H1 (cell line): Measurements from ENCODE around the gene NOX5. TPM values are rescaled to one million over a fixed set of nuclear protein-coding genes. Genes with fewer than 3 reads are reported as not detected.

ENCODE experiments used
- CTCF ChIA-PET: fragments of 300-600 bp; sonication (Branson Sonifier 250); formaldehyde crosslinking; loops from one replicate; lab custom pipeline; 2021; ENCODE audit not compliant: partially characterized antibody; lab: Charles Lee
- POLR2A ChIA-PET: fragments of 300-600 bp; sonication (Branson Sonifier 250); formaldehyde crosslinking; loops from one replicate; lab custom pipeline; 2021; ENCODE audit warnings: inconsistent platforms; ENCODE audit not compliant: partially characterized antibody; lab: Charles Lee
- DNase-seq, 2 experiments: peaks; one replicate each; pipeline versions ENCODE4 v3.0.0 to v3.0.0-alpha.2; 2010 to 2022; ENCODE audit warnings: low spot score in 2 of 2, low read depth in 1 of 2, mixed read lengths in 1 of 2
- FAIRE-seq: peaks from 2 replicates; lab custom pipeline; 2011; peaks lifted over from hg19 to GRCh38; lab: Jason Lieb, UNC
- H2AFZ ChIP-seq: 2 replicates; pipeline ENCODE4 v1.8.1; 2012; ENCODE audit warnings: low read length, inconsistent platforms
- H2AK5ac ChIP-seq: 2 replicates; pipeline ENCODE4 v1.6.1; 2013; ENCODE audit warnings: low read depth, low read length
- H2BK120ac ChIP-seq: replicated peaks from 2 replicates; pipeline ENCODE3; 2013; ENCODE audit warnings: low read depth, low read length, inconsistent platforms
- H2BK12ac ChIP-seq: 2 replicates; pipeline ENCODE4 v1.6.1; 2013; ENCODE audit warnings: low read depth, low read length
- H2BK15ac ChIP-seq: 2 replicates; pipeline ENCODE4 v1.6.1; 2013; ENCODE audit warnings: low read length
- H2BK20ac ChIP-seq: 2 replicates; pipeline ENCODE4 v1.6.1; 2013; ENCODE audit warnings: low read length
- H2BK5ac ChIP-seq: 2 replicates; pipeline ENCODE4 v1.6.1; 2013; ENCODE audit warnings: low read depth, low read length
- H3K14ac ChIP-seq: 2 replicates; pipeline ENCODE4 v1.6.1; 2013; ENCODE audit warnings: inconsistent platforms; ENCODE audit not compliant: insufficient read length
- H3K18ac ChIP-seq: 2 replicates; pipeline ENCODE4 v1.6.1; 2013; ENCODE audit warnings: low read length; ENCODE audit errors: extremely low read depth
- H3K23ac ChIP-seq: 2 replicates; pipeline ENCODE4 v1.6.1; 2013; ENCODE audit warnings: inconsistent platforms; ENCODE audit not compliant: insufficient read length
- H3K23me2 ChIP-seq: 2 replicates; pipeline ENCODE4 v1.6.1; 2013; ENCODE audit warnings: low read depth, low read length
- H3K27ac ChIP-seq: 2 replicates; pipeline ENCODE4 v1.6.1; 2011; ENCODE audit warnings: low read depth, low read length, inconsistent platforms
- H3K27me3 ChIP-seq, 4 experiments: replicated peaks in 1 of 4; 1 replicate in 1 of 4; 2 replicates in 3 of 4; pipeline versions ENCODE4 v1.6.1 to v1.8.1; 2011 to 2013; ENCODE audit warnings: low read length in 3 of 4, mild to moderate bottlenecking in 3 of 4, inconsistent platforms in 2 of 4, mixed read lengths in 2 of 4, moderate library complexity in 1 of 4; ENCODE audit not compliant: control insufficient read depth in 3 of 4, insufficient read depth in 3 of 4; ENCODE audit errors: extremely low read depth in 1 of 4
- H3K36me3 ChIP-seq, 4 experiments: 2 replicates each; pipeline versions ENCODE4 v1.6.1 to v1.8.1; 2011 to 2013; ENCODE audit warnings: mild to moderate bottlenecking in 4 of 4, low read length in 3 of 4, moderate library complexity in 2 of 4, control low read depth in 1 of 4, inconsistent platforms in 1 of 4; ENCODE audit not compliant: insufficient read depth in 4 of 4, control insufficient read depth in 2 of 4
- H3K4ac ChIP-seq: replicated peaks from 2 replicates; pipeline ENCODE3; 2013; ENCODE audit warnings: low read length, low read depth, mixed read lengths, inconsistent platforms; ENCODE audit not compliant: insufficient read length
- H3K4me1 ChIP-seq, 4 experiments: replicated peaks in 1 of 4; 1 replicate in 1 of 4; 2 replicates in 3 of 4; pipeline versions ENCODE4 v1.6.1 to v1.8.1; 2011 to 2013; ENCODE audit warnings: low read length in 3 of 4, inconsistent platforms in 2 of 4, mixed read lengths in 1 of 4; ENCODE audit not compliant: insufficient read depth in 4 of 4, control insufficient read depth in 3 of 4
- H3K4me2 ChIP-seq, 2 experiments: 2 replicates each; pipeline versions ENCODE4 v1.6.1 to v1.8.1; 2011 to 2013; ENCODE audit warnings: low read depth in 2 of 2, low read length in 2 of 2, control low read depth in 1 of 2, inconsistent platforms in 1 of 2, mild to moderate bottlenecking in 1 of 2; ENCODE audit not compliant: insufficient read depth in 1 of 2
- H3K4me3 ChIP-seq, 4 experiments: fragments of 200-600, 300-600 bp in 1 of 4; sonication (generic), shearing (Covaris generic), sonication (Bioruptor Twin) in 1 of 4; 2 replicates each; pipeline versions ENCODE4 v1.5.1 to v1.8.1; 2011 to 2016; ENCODE audit warnings: low read length in 4 of 4, low read depth in 3 of 4, control low read depth in 2 of 4, inconsistent platforms in 2 of 4, mild to moderate bottlenecking in 2 of 4, mixed read lengths in 1 of 4, moderate library complexity in 1 of 4; ENCODE audit not compliant: insufficient read depth in 2 of 4; ENCODE audit errors: extremely low read depth in 1 of 4
- H3K56ac ChIP-seq: replicated peaks from 2 replicates; pipeline ENCODE3; 2013; ENCODE audit warnings: low read depth, mild to moderate bottlenecking, mixed read lengths, low read length, inconsistent platforms; ENCODE audit not compliant: insufficient read length
- H3K79me1 ChIP-seq: 2 replicates; pipeline ENCODE4 v1.6.1; 2013; ENCODE audit warnings: low read depth, low read length, control low read depth
- H3K79me2 ChIP-seq, 2 experiments: 2 replicates each; pipeline versions ENCODE4 v1.6.1 to v1.8.1; 2012 to 2013; ENCODE audit warnings: low read length in 2 of 2, mild to moderate bottlenecking in 2 of 2, inconsistent platforms in 1 of 2; ENCODE audit not compliant: insufficient read depth in 2 of 2, control insufficient read depth in 1 of 2
- H3K9ac ChIP-seq, 4 experiments: replicated peaks in 1 of 4; 1 replicate in 1 of 4; 2 replicates in 3 of 4; pipeline versions ENCODE4 v1.6.1 to v1.8.1; 2011 to 2013; ENCODE audit warnings: low read depth in 3 of 4, low read length in 3 of 4, control low read depth in 2 of 4, mild to moderate bottlenecking in 2 of 4, moderate library complexity in 2 of 4, inconsistent platforms in 1 of 4; ENCODE audit errors: extremely low read depth in 1 of 4
- H3K9me3 ChIP-seq, 2 experiments: 2 replicates each; pipeline versions ENCODE4 v1.6.1 to v1.8.1; 2012 to 2013; ENCODE audit warnings: mild to moderate bottlenecking in 2 of 2, moderate library complexity in 2 of 2, control low read depth in 1 of 2, inconsistent platforms in 1 of 2, low read depth in 1 of 2, low read length in 1 of 2, mixed read lengths in 1 of 2; ENCODE audit not compliant: insufficient read depth in 2 of 2
- H4K20me1 ChIP-seq, 2 experiments: replicated peaks in 1 of 2; 2 replicates each; pipeline versions ENCODE3 to v1.8.1; 2011 to 2013; ENCODE audit warnings: inconsistent platforms in 2 of 2, low read length in 2 of 2, mild to moderate bottlenecking in 1 of 2; ENCODE audit not compliant: insufficient read depth in 2 of 2, control insufficient read depth in 1 of 2
- H4K5ac ChIP-seq: 2 replicates; pipeline ENCODE4 v1.6.1; 2013; ENCODE audit warnings: low read length, low read depth, mixed read lengths, inconsistent platforms; ENCODE audit not compliant: insufficient read length
- H4K8ac ChIP-seq: 2 replicates; pipeline ENCODE4 v1.8.0; 2013; ENCODE audit warnings: mild to moderate bottlenecking, moderate library complexity, low read length, inconsistent platforms; ENCODE audit not compliant: insufficient read depth; ENCODE audit errors: extremely low read depth
- H4K91ac ChIP-seq: replicated peaks from 2 replicates; pipeline ENCODE3; 2013; ENCODE audit warnings: low read length, mixed read lengths, inconsistent platforms; ENCODE audit not compliant: insufficient read length
- ATF2 ChIP-seq: IDR thresholded peaks from 2 replicates; pipeline ENCODE4 v1.6.1; 2012; ENCODE audit warnings: low read length, inconsistent platforms
- CREB1 ChIP-seq: IDR thresholded peaks from 2 replicates; pipeline ENCODE4 v1.6.1; 2012; ENCODE audit warnings: inconsistent platforms
- MAFK ChIP-seq: IDR thresholded peaks from 2 replicates; pipeline ENCODE4 v1.6.1; 2012; ENCODE audit warnings: low read depth, mild to moderate bottlenecking, improper control_type of control experiment, low read length
- SIRT6 ChIP-seq: IDR thresholded peaks from one replicate; pipeline ENCODE4 v1.7.1; 2012; ENCODE audit warnings: low read length, inconsistent platforms
- SP2 ChIP-seq: IDR thresholded peaks from 2 replicates; pipeline ENCODE4 v1.6.1; 2012; ENCODE audit warnings: mild to moderate bottlenecking, low read length, inconsistent platforms
- YY1 ChIP-seq: IDR thresholded peaks from 2 replicates; pipeline ENCODE4 v1.6.1; 2011; ENCODE audit warnings: low read depth, mild to moderate bottlenecking, low read length
- WGBS, 2 experiments: shearing (Covaris generic) in 1 of 2; methylation state at CpG; one replicate each; pipeline versions ENCODE4 v1.1.6 to v1.1.7; 2013 to 2015; ENCODE audit warnings: low lambda C conversion rate in 2 of 2, mixed read lengths in 2 of 2, inconsistent platforms in 1 of 2, low coverage in 1 of 2, missing lambda C conversion rate in 1 of 2; ENCODE audit not compliant: insufficient replicate concordance in 2 of 2, insufficient coverage in 1 of 2, insufficient read length in 1 of 2; ENCODE audit errors: extremely low coverage in 1 of 2, missing lambda C conversion rate in 1 of 2; 5-methylcytosine and 5-hydroxymethylcytosine counted together
- polyA plus RNA-seq, 7 experiments: library from polyadenylated mRNA; depleted of rRNA in 3 of 7; stranded (reverse) in 5 of 7; unstranded in 2 of 7; fragments of >200 nt in 5 of 7; fragments of 200-250 nt in 2 of 7; gene quantifications; 1 replicate in 5 of 7; 2 replicates in 1 of 7; 4 replicates in 1 of 7; pipeline versions ENCODE4 v1.2.1 to v1.2.3, GENCODE V29; 2011 to 2013; ENCODE audit warnings: missing spikeins in 2 of 7, mixed read lengths in 2 of 7
- total RNA-seq: library from RNA; stranded (reverse); fragmentation: NEBNext Ultra II Directional; extraction: Animal tissue kit (Norgen Biotek cat#: 25700); gene quantifications from 2 replicates; pipeline ENCODE4 v1.2.1, GENCODE V29; 2021

Gene NOX5
- total and polyA plus RNA-seq, 2 of the 8 experiments (the other 6 are each of a cell fraction or from before 2014, with no cell fraction given) = under 0.01 TPM; not detected in 1

DNA sequence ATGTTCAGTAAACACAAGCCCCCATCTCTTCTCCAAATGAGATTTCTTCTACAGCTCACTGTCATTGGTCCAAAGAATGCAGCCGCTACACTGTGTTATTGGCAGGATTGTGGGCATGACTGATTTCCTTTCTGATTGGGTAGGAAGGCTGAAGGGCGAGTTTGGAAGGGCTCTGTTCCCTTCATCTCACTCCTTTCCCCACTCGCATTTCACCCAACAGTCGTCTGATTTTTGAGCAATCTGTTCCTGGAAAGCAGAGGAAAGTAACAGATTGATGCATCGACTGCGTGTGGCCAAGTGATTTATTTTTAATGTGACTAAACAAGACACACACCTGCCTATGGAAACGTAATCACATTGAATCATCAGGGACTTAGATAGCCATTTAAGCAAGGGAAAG is 55.5 kb downstream of the NOX5 start:
- ChIA-PET CTCF (interaction anchor here (1.1 to 1.6 kb wide), 3 partner anchors 24 to 234 kb away, joined by 3 to 5 read pairs (median 3); no protein-coding TSS in a partner anchor), POLR2A (no interaction called here)
- Histone ChIP-seq H3K79me2 (no peaks in the 10 kb centered on the region), H2BK20ac (no peak overlapping the region), H3K4me1 (peaks cover 4 to 10% (median 7%) of the 10 kb centered on the region in 4 experiments; a peak in 6 of 7 replicates), H3K14ac (no peak overlapping the region), H3K9me3 (no peaks in the 10 kb centered on the region; a peak in 2 of 4 replicates), H3K27me3 (peaks cover 0 to 3% (median 0%) of the 10 kb centered on the region in 4 experiments; a peak in 2 of 7 replicates), H3K36me3 (no peaks in the 10 kb centered on the region), H2AK5ac (no peak overlapping the region), H3K27ac (no peak overlapping the region), H3K9ac (no peak overlapping the region), H4K5ac (no peak overlapping the region), H2BK120ac (no peak overlapping the region), H3K4me2 (no peak overlapping the region), H4K8ac (no peak overlapping the region), H2AFZ (no peak overlapping the region), H2BK5ac (no peak overlapping the region), H2BK12ac (no peak overlapping the region), H3K79me1 (no peaks in the 10 kb centered on the region), H3K4me3 (no peak overlapping the region), H4K20me1 (no peaks in the 10 kb centered on the region), H3K4ac (no peak overlapping the region), H3K23me2 (no peaks in the 10 kb centered on the region; the same call in 1 of the 2 replicates), H3K18ac (no peak overlapping the region), H2BK15ac (no peak overlapping the region), H3K56ac (no peak overlapping the region), H3K23ac (no peak overlapping the region), H4K91ac (no peak overlapping the region)
- TF ChIP-seq YY1 (no peak), SIRT6 (no peak), MAFK (no peak), SP2 (no peak), CREB1 (no peak), ATF2 (no peak)
- 86% methylated on average over 7 of the region's 7 CpGs; no CpG with 5 or more reads in 1 of the 2 experiments for WGBS, 2 experiments
- FAIRE-seq (no peak), DNase-seq (no peak)
